NB4 (cell line): ENCODE measurements around the gene PCDHGB4.

ENCODE experiments used
- DNase-seq: peaks from one replicate; pipeline ENCODE4 v3.0.0; 2010; ENCODE audit warnings: low read depth
- H3K4me3 ChIP-seq: one replicate; pipeline ENCODE4 v1.5.1; 2011; ENCODE audit warnings: mild to moderate bottlenecking, low read depth, low read length, moderate library complexity
- MYC ChIP-seq: IDR thresholded peaks from 2 replicates; pipeline ENCODE4 v1.6.1; 2011; ENCODE audit warnings: low read depth, low read length
- POLR2A ChIP-seq: IDR thresholded peaks from 2 replicates; pipeline ENCODE4 v1.6.1; 2011; ENCODE audit warnings: mild to moderate bottlenecking; ENCODE audit not compliant: insufficient read length; ENCODE audit errors: extremely low read depth
- TF ChIP-seq, protein P1 (sequence below): IDR thresholded peaks from one replicate; pipeline ENCODE4 v1.5.1; 2012; ENCODE audit warnings: low read depth, low read length
- TF ChIP-seq, protein P2 (sequence below): IDR thresholded peaks from 2 replicates; pipeline ENCODE4 v1.6.1; 2011; ENCODE audit warnings: low read depth, low read length

The PCDHGB4 gene

DNA sequence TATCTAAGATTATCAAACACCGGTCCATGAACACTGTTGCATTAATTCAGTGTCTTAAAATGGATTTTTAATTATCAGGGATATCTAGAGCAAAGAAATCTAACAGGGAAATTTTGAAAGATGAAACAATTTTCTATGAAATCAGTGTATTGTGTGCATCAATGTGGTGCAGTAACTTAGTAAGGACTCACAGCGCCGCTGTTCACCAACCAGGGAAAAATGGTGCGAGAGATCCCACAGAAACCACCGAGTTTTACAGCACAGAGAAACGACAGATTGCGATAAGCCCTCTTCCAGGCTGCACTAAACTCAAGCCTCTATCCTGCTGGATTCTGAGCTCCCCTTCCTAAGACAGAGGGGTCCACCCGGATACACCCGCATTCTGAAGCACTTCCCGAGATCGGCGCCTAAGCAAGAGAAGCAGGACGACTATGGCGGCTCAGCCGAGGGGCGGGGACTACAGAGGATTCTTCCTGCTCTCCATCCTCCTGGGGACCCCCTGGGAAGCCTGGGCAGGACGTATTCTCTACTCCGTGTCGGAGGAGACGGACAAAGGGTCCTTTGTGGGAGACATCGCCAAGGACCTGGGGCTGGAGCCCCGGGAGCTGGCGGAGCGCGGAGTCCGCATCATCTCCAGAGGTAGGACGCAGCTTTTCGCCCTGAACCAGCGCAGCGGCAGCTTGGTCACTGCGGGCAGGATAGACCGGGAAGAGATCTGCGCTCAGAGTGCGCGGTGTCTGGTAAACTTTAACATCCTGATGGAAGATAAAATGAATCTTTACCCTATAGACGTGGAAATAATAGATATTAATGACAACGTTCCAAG lies 4.8 kb upstream of the PCDHGB4 start, which contains the start of gene PCDHGA7:
PCDHGA7 (plus strand) TSS at position 274 of the 826 bp plus-strand sequence; CDS start at position 432, 158 bp downstream.
- DNase-seq: peak; percentile 28
- H3K4me3 ChIP-seq: no peak within 1 kb of the TSS
- TF ChIP-seq MYC: no peak
- TF ChIP-seq, protein P1, sequence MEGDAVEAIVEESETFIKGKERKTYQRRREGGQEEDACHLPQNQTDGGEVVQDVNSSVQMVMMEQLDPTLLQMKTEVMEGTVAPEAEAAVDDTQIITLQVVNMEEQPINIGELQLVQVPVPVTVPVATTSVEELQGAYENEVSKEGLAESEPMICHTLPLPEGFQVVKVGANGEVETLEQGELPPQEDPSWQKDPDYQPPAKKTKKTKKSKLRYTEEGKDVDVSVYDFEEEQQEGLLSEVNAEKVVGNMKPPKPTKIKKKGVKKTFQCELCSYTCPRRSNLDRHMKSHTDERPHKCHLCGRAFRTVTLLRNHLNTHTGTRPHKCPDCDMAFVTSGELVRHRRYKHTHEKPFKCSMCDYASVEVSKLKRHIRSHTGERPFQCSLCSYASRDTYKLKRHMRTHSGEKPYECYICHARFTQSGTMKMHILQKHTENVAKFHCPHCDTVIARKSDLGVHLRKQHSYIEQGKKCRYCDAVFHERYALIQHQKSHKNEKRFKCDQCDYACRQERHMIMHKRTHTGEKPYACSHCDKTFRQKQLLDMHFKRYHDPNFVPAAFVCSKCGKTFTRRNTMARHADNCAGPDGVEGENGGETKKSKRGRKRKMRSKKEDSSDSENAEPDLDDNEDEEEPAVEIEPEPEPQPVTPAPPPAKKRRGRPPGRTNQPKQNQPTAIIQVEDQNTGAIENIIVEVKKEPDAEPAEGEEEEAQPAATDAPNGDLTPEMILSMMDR: peak; percentile 18

DNA sequence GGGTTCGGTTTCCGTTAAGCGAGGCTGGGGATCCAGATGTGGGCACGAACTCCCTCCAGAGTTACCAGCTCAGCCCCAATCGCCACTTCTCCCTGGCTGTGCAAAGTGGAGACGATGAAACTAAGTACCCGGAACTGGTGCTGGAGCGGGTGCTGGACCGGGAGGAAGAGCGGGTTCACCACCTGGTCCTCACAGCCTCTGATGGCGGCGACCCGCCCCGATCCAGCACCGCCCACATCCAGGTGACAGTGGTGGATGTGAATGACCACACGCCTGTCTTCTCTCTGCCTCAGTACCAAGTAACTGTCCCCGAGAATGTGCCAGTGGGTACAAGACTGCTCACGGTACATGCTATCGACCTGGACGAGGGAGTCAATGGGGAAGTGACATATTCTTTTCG lies 4.2 kb upstream of the PCDHGB4 start:
- no peak for DNase-seq
- no peak overlapping the region for H3K4me3 ChIP-seq
- TF ChIP-seq, protein P2, sequence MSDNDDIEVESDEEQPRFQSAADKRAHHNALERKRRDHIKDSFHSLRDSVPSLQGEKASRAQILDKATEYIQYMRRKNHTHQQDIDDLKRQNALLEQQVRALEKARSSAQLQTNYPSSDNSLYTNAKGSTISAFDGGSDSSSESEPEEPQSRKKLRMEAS: no peak
- TF ChIP-seq MYC: no peak
- TF ChIP-seq, protein P1: no peak
- TF ChIP-seq POLR2A: no peak

DNA sequence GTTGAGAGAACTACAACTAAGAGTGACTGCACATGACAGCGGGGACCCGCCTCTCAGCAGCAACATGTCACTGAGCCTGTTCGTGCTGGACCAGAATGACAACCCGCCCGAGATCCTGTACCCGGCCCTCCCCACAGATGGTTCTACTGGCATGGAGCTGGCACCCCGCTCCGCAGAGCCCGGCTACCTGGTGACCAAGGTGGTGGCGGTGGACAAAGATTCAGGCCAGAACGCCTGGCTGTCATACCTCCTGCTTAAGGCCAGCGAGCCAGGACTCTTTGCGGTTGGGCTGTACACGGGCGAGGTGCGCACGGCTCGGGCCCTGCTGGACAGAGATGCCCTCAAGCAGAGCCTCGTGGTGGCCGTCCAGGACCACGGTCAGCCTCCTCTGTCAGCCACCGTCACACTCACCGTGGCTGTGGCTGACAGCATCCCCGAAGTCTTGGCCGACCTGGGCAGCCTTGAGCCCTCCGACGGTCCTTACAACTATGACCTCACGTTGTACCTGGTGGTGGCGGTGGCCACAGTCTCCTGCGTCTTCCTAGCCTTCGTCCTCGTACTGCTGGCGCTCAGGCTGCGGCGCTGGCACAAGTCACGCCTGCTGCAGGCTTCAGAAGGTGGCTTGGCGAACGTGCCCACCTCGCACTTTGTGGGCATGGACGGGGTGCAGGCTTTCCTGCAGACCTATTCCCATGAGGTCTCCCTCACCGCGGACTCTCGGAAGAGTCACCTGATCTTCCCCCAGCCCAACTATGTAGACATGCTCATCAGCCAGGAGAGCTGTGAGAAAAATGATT lies 2.8 kb upstream of the PCDHGB4 start:
- TF ChIP-seq, protein P1: no peak
- TF ChIP-seq, protein P2: no peak
- TF ChIP-seq MYC (no peak), POLR2A (no peak)
- H3K4me3 ChIP-seq: no peak overlapping the region
- no peak for DNase-seq

DNA sequence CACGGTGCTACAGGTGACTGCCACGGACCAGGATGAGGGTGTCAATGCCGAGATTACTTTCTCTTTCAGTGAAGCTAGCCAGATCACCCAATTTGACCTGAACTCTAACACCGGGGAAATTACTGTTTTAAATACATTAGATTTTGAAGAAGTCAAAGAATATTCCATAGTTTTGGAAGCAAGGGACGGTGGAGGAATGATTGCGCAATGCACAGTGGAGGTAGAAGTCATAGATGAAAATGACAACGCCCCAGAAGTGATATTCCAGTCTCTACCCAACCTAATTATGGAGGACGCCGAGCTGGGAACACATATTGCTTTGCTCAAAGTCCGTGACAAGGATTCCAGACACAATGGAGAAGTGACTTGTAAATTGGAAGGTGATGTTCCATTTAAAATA lies 1.2 kb downstream of the PCDHGB4 start:
- TF ChIP-seq MYC (no peak), POLR2A (no peak)
- TF ChIP-seq, protein P2: no peak
- TF ChIP-seq, protein P1: no peak
- DNase-seq: no peak
- H3K4me3 ChIP-seq: no peak overlapping the region

DNA sequence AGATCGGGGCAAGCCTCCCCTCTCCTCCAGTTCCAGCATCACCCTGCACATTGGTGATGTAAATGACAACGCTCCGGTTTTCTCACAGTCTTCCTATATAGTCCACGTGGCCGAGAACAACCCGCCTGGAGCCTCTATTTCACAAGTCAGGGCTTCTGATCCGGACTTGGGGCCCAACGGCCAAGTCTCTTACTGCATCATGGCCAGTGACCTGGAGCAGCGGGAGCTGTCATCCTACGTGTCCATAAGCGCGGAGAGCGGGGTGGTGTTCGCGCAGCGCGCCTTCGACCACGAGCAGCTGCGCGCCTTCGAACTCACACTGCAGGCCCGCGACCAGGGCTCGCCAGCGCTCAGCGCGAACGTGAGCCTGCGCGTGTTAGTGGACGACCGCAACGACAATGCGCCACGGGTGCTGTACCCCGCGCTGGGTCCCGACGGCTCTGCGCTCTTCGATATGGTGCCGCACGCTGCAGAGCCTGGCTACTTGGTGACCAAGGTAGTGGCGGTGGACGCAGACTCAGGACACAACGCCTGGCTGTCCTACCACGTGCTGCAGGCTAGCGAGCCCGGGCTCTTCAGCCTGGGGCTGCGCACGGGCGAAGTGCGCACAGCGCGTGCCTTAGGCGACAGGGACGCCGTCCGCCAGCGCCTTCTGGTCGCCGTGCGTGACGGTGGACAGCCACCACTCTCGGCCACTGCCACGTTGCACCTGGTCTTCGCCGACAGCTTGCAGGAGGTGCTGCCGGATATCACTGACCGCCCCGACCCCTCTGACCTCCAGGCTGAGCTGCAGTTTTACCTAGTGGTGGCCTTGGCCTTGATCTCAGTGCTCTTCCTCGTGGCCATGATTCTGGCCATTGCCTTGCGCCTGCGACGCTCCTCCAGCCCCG lies 1.9 kb downstream of the PCDHGB4 start:
- no peak for DNase-seq
- no peak overlapping the region for H3K4me3 ChIP-seq
- TF ChIP-seq, protein P2: no peak
- no peak for TF ChIP-seq POLR2A
- TF ChIP-seq, protein P1: no peak
- no peak for TF ChIP-seq MYC
